Measurements from ENCODE around the gene PLXND1. TPM values are rescaled to one million over a fixed set of nuclear protein-coding genes. Genes with fewer than 3 reads are reported as not detected.
A peak's percentile ranks its signal among the peaks of the same experiment; 100 is the strongest.

Gene PLXND1
- total and polyA plus RNA-seq, 5 experiments from 2014 or later, result 0.25 to 11.3 (median 1.2) TPM

- DNase-seq, result no peak
- Mint-ChIP-seq H3K27me3 (no peaks in the 10 kb centered on the region), H3K4me1 (peaks cover 5 to 21% (median 7%) of the 10 kb centered on the region in 4 donors), H3K9me3 (no peaks in the 10 kb centered on the region), H3K36me3 (no peaks in the 10 kb centered on the region), H3K27ac (peak overlapping the region in 1 of 10 donors; percentile 29), H3K4me3 (no peak overlapping the region)
- no peak for ATAC-seq
- POLR2A ChIA-PET, result interaction anchor here (1.0 kb wide), 1 partner anchor 11 kb away, joined by 3 read pairs; no protein-coding TSS in a partner anchor
These were observed 23.2 kb downstream of the PLXND1 start for GRCh38 chr3:129583289-129583688.

GRCh38 chr3:129582799-129583198, 23.7 kb downstream of the PLXND1 start:
- H3K4me3 Mint-ChIP-seq, result no peak overlapping the region
- no peaks in the 10 kb centered on the region for H3K27me3 Mint-ChIP-seq
- H3K9me3 Mint-ChIP-seq, result no peaks in the 10 kb centered on the region
- POLR2A ChIA-PET, result no interaction called here
- no peaks in the 10 kb centered on the region for H3K36me3 Mint-ChIP-seq
- DNase-seq, result no peak
- ATAC-seq, result no peak
- peaks cover 9 to 24% (median 12%) of the 10 kb centered on the region in 4 donors for H3K4me1 Mint-ChIP-seq
- H3K27ac Mint-ChIP-seq, result peak overlapping the region in 3 of 10 donors; percentile 29 to 77 (median 71)

- no peaks in the 10 kb centered on the region for H3K36me3 Mint-ChIP-seq
- ATAC-seq (no peak), DNase-seq (no peak)
- peak overlapping the region in 3 of 10 donors; percentile 51 to 86 (median 83) for H3K27ac Mint-ChIP-seq
- peaks cover 14 to 30% (median 22%) of the 10 kb centered on the region in 4 donors for H3K4me1 Mint-ChIP-seq
- H3K4me3 Mint-ChIP-seq, result no peak overlapping the region
- POLR2A ChIA-PET, result interaction anchor here (1.3 kb wide), 1 partner anchor 13 kb away, joined by 5 read pairs; no protein-coding TSS in a partner anchor
- H3K27me3 Mint-ChIP-seq, result no peaks in the 10 kb centered on the region
- no peaks in the 10 kb centered on the region for H3K9me3 Mint-ChIP-seq
These were observed 24.9 kb downstream of the PLXND1 start for GRCh38 chr3:129581623-129582022.

GRCh38 chr3:129579991-129580390, 26.5 kb downstream of the PLXND1 start:
- no peak for DNase-seq
- no peaks in the 10 kb centered on the region for H3K36me3 Mint-ChIP-seq
- peak overlapping the region in 5 of 10 donors; percentile 4 to 85 (median 40) for H3K27ac Mint-ChIP-seq
- ATAC-seq, result no peak
- H3K4me1 Mint-ChIP-seq, result peaks cover 22 to 46% (median 38%) of the 10 kb centered on the region in 4 donors
- POLR2A ChIA-PET, result interaction anchor here (1.4 kb wide), 1 partner anchor 25 kb away, joined by 3 read pairs; no protein-coding TSS in a partner anchor
- H3K27me3 Mint-ChIP-seq, result no peaks in the 10 kb centered on the region
- H3K4me3 Mint-ChIP-seq, result no peak overlapping the region
- H3K9me3 Mint-ChIP-seq, result no peaks in the 10 kb centered on the region

GRCh38 chr3:129577925-129578786, 28.3 kb downstream of the PLXND1 start:
- Mint-ChIP-seq H3K36me3 (no peaks in the 10 kb centered on the region), H3K4me1 (peaks cover 25 to 51% (median 40%) of the 10 kb centered on the region in 4 donors), H3K9me3 (no peaks in the 10 kb centered on the region), H3K4me3 (peak overlapping the region in 7 of 10 donors; percentile 45 to 68 (median 54)), H3K27ac (peak overlapping the region; percentile 60 to 92 (median 80)), H3K27me3 (peaks cover 0 to 2% (median 0%) of the 10 kb centered on the region in 5 donors)
- ATAC-seq, result peak in 1 of 2 donors; percentile 33
- DNase-seq, result peak in 5 of 10 donors; percentile 5 to 39 (median 34)
- POLR2A ChIA-PET, result interaction anchor here (0.8 to 4.1 kb wide), 11 partner anchors 9 to 534 kb away, joined by 3 to 42 read pairs (median 5); partner anchors contain the start of gene PLXND1

GRCh38 chr3:129577366-129577765, 29.1 kb downstream of the PLXND1 start:
- POLR2A ChIA-PET, result interaction anchor here (0.8 to 4.1 kb wide), 12 partner anchors 10 to 535 kb away, joined by 3 to 42 read pairs (median 7); partner anchors contain the start of genes IFT122, MBD4, PLXND1 and TMCC1
- H3K36me3 Mint-ChIP-seq, result no peaks in the 10 kb centered on the region
- peaks cover 25 to 52% (median 40%) of the 10 kb centered on the region in 4 donors for H3K4me1 Mint-ChIP-seq
- DNase-seq, result no peak
- H3K27me3 Mint-ChIP-seq, result peaks cover 0 to 2% (median 0%) of the 10 kb centered on the region in 5 donors
- ATAC-seq, result no peak
- peak overlapping the region in 8 of 10 donors; percentile 19 to 97 (median 93) for H3K27ac Mint-ChIP-seq
- peak overlapping the region in 5 of 10 donors; percentile 55 to 78 (median 68) for H3K4me3 Mint-ChIP-seq
- no peaks in the 10 kb centered on the region for H3K9me3 Mint-ChIP-seq

GRCh38 chr3:129576514-129577352, 29.7 kb downstream of the PLXND1 start:
- H3K4me3 Mint-ChIP-seq, result peak overlapping the region in 9 of 10 donors; percentile 55 to 78 (median 66)
- ATAC-seq, result peak; percentile 88 to 92

GRCh38 chr3:129575997-129576384, 30.5 kb downstream of the PLXND1 start:
- DNase-seq (no peak), ATAC-seq (no peak)
- peaks cover 25 to 52% (median 40%) of the 10 kb centered on the region in 4 donors for H3K4me1 Mint-ChIP-seq
- no peaks in the 10 kb centered on the region for H3K9me3 Mint-ChIP-seq
- H3K36me3 Mint-ChIP-seq, result no peaks in the 10 kb centered on the region
- H3K27me3 Mint-ChIP-seq, result peaks cover 0 to 2% (median 0%) of the 10 kb centered on the region in 5 donors
- peak overlapping the region; percentile 91 to 97 (median 94) for H3K27ac Mint-ChIP-seq
- peak overlapping the region in 7 of 10 donors; percentile 1 to 72 (median 55) for H3K4me3 Mint-ChIP-seq
- POLR2A ChIA-PET, result interaction anchor here (2.1 to 4.1 kb wide), 6 partner anchors 10 to 32 kb away, joined by 5 to 42 read pairs (median 12); partner anchors contain the start of gene PLXND1

More at GRCh38 chr3:129576514-129577352, 29.7 kb downstream of the PLXND1 start:
- Mint-ChIP-seq H3K27ac (peak overlapping the region; percentile 91 to 97 (median 94)), H3K36me3 (no peaks in the 10 kb centered on the region), H3K9me3 (no peaks in the 10 kb centered on the region), H3K27me3 (peaks cover 0 to 2% (median 0%) of the 10 kb centered on the region in 5 donors), H3K4me1 (peaks cover 25 to 52% (median 40%) of the 10 kb centered on the region in 4 donors)
- POLR2A ChIA-PET, result interaction anchor here (0.8 to 4.1 kb wide), 12 partner anchors 10 to 535 kb away, joined by 3 to 42 read pairs (median 7); partner anchors contain the start of genes IFT122, MBD4, PLXND1 and TMCC1
- DNase-seq, result peak; percentile 21 to 87 (median 77)

GRCh38 chr3:129575233-129575996, 31.1 kb downstream of the PLXND1 start:
- no peaks in the 10 kb centered on the region for H3K9me3 Mint-ChIP-seq
- H3K27me3 Mint-ChIP-seq, result peaks cover 0 to 2% (median 0%) of the 10 kb centered on the region in 5 donors
- peaks cover 23 to 50% (median 40%) of the 10 kb centered on the region in 4 donors for H3K4me1 Mint-ChIP-seq
- no peak for DNase-seq
- H3K4me3 Mint-ChIP-seq, result peak overlapping the region in 2 of 10 donors; percentile 26 to 72
- ATAC-seq, result no peak
- peak overlapping the region in 9 of 10 donors; percentile 33 to 97 (median 94) for H3K27ac Mint-ChIP-seq
- POLR2A ChIA-PET, result interaction anchor here (2.2 to 4.1 kb wide), 5 partner anchors 9 to 32 kb away, joined by 10 to 42 read pairs (median 12); partner anchors contain the start of gene PLXND1
- no peaks in the 10 kb centered on the region for H3K36me3 Mint-ChIP-seq

GRCh38 chr3:129574206-129574605, 32.3 kb downstream of the PLXND1 start:
- peaks cover 22 to 46% (median 39%) of the 10 kb centered on the region in 4 donors for H3K4me1 Mint-ChIP-seq
- no peak for ATAC-seq
- H3K9me3 Mint-ChIP-seq, result no peaks in the 10 kb centered on the region
- H3K27me3 Mint-ChIP-seq, result peaks cover 0 to 2% (median 0%) of the 10 kb centered on the region in 5 donors
- no peak for DNase-seq
- POLR2A ChIA-PET, result interaction anchor here (1.0 kb wide), 1 partner anchor 13 kb away, joined by 3 read pairs; no protein-coding TSS in a partner anchor
- H3K36me3 Mint-ChIP-seq, result no peaks in the 10 kb centered on the region
- H3K27ac Mint-ChIP-seq, result peak overlapping the region in 8 of 10 donors; percentile 46 to 96 (median 92)
- H3K4me3 Mint-ChIP-seq, result no peak overlapping the region

- Mint-ChIP-seq H3K4me3 (no peak overlapping the region), H3K9me3 (no peaks in the 10 kb centered on the region), H3K4me1 (peaks cover 20 to 40% (median 35%) of the 10 kb centered on the region in 4 donors), H3K27me3 (peaks cover 0 to 2% (median 0%) of the 10 kb centered on the region in 5 donors), H3K36me3 (no peaks in the 10 kb centered on the region), H3K27ac (peak overlapping the region in 7 of 10 donors; percentile 8 to 96 (median 77))
- DNase-seq (no peak), ATAC-seq (no peak)
- POLR2A ChIA-PET, result interaction anchor here (1.0 kb wide), 1 partner anchor 13 kb away, joined by 3 read pairs; no protein-coding TSS in a partner anchor
These were observed 33.0 kb downstream of the PLXND1 start for GRCh38 chr3:129573493-129573892.
